Loucy (cell line): ENCODE results near the gene MECR.

Experiments
- CTCF ChIP-seq: fragments of 200-600 bp; sonication (generic); conservative IDR thresholded peaks from 2 replicates; pipeline ENCODE4 v1.5.1; 2014; ENCODE audit warnings: mild to moderate bottlenecking, antibody characterized with exemption, low read length
- EZH2phosphoT487 ChIP-seq: fragments of 200-600 bp; IDR thresholded peaks from 2 replicates; pipeline ENCODE4 v1.6.1; 2018; ENCODE audit warnings: antibody characterized with exemption, mild to moderate bottlenecking, moderate library complexity, borderline replicate concordance

DNA sequence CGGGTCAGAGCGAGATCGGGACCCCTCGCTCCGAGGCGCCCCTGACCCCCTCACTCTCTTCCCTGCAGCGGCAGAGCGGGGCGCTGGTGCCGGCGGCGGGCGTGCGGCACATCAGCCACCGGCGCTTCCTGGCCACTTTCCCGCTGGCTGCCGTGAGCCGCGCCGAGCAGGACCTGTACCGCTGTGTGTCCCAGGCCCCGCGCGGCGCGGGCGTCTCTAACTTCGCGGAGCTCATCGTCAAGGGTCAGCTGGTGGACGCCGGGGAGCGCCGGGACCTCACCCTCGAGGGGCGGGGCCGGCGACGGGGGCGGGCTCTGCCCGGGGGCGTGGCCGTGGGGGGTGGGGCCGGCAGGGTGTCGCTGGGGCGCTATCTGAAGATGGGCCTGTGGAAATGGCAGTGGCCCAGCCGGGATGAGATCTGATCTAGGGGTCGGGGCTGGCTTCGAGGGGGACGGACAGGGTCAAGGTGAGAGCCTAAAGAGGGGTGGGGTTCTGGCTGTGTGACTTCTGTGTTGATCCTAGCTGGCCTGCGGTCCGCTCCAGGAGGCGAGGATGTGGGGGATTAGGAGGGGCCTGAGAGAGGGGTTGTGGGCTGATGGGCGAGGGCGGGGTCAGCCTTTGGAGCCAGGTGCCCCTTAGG lies 29.2 kb upstream of the MECR start:
- TF ChIP-seq CTCF (no peak), EZH2phosphoT487 (no peak)
